Adrenal gland (tissue), 5 donors: Measurements from ENCODE around the gene NPS.

Experiments used
- CTCF ChIP-seq, 6 experiments: fragments of 450-650 bp in 4 of 6; fragments of 200-600 bp in 2 of 6; sonication (generic) in 1 of 6; IDR thresholded peaks; 1 replicate in 5 of 6; 2 replicates in 1 of 6; pipeline versions ENCODE4 v1.5.1 to v1.8.0; 2016 to 2021; ENCODE audit warnings: antibody characterized with exemption in 6 of 6, mild to moderate bottlenecking in 2 of 6, moderate library complexity in 1 of 6
- POLR2A ChIP-seq, 2 donors: fragments of 450-650 bp; IDR thresholded peaks; one replicate each; pipeline ENCODE4 v1.6.1; 2017; ENCODE audit warnings: antibody characterized with exemption in 2 of 2, mild to moderate bottlenecking in 2 of 2, moderate library complexity in 1 of 2
- donor health status: DM: no; HTN: no; CAD: no.

GRCh38 chr10:127527891-127528290 is 21.2 kb upstream of the NPS start:
- no peak for TF ChIP-seq CTCF (IDR thresholded peaks at IDR 0.05)
- TF ChIP-seq POLR2A (IDR thresholded peaks at IDR 0.05): no peak
